ENCODE measurements around the gene SKA2.
"Not testable (repeated sequence)": the region's sequence is repeated elsewhere in the genome, so short reads cannot be mapped to it uniquely, and the experiment has no call there.

The SKA2 gene

GRCh38 chr17:59093702-59094231 lies 61.2 kb downstream of the SKA2 start:
- no peak for DNase-seq

GRCh38 chr17:59093145-59093701 lies 61.8 kb downstream of the SKA2 start:
- no peak for DNase-seq

GRCh38 chr17:59090593-59090992 lies 64.4 kb downstream of the SKA2 start:
- not testable (repeated sequence) for DNase-seq

GRCh38 chr17:59084154-59084553 lies 70.8 kb downstream of the SKA2 start:
- DNase-seq = no peak

GRCh38 chr17:59074494-59074893 lies 80.5 kb downstream of the SKA2 start:
- DNase-seq = no peak

- DNase-seq = no peak
Measured at GRCh38 chr17:59073972-59074371, 81.0 kb downstream of the SKA2 start.

- DNase-seq = no peak
Measured at GRCh38 chr17:59069856-59070255, 85.1 kb downstream of the SKA2 start.

GRCh38 chr17:59067756-59068155 lies 87.2 kb downstream of the SKA2 start:
- no peak for DNase-seq

- DNase-seq = no peak
Measured at GRCh38 chr17:59067340-59067739, 87.6 kb downstream of the SKA2 start.

GRCh38 chr17:59062509-59062908 lies 92.5 kb downstream of the SKA2 start:
- DNase-seq = no peak
